ENCODE measurements around the gene ATP2C1.

The ATP2C1 gene

GRCh38 chr3:130990282-130990681 lies 96.4 kb downstream of the ATP2C1 start:
- Histone ChIP-seq H3K27ac (no peak overlapping the region), H3K9me3 (no peaks in the 10 kb centered on the region), H3K36me3 (peaks cover 11% of the 10 kb centered on the region), H3K27me3 (no peaks in the 10 kb centered on the region), H3K4me3 (ENCODE audit: low read depth in 1 of 2, low read length in 1 of 2) (no peak overlapping the region), H3K4me1 (ENCODE audit: control insufficient read depth in 1 of 2, insufficient read depth in 1 of 2, low read depth in 1 of 2, low read length in 1 of 2) (peaks cover 0 to 9% of the 10 kb centered on the region in 2 experiments)
- TF ChIP-seq CTCF (IDR thresholded peaks at IDR 0.05), result no peak

GRCh38 chr3:130991126-130991525 lies 97.2 kb downstream of the ATP2C1 start:
- no peak overlapping the region for H3K4me3 ChIP-seq (ENCODE audit: low read depth in 1 of 2, low read length in 1 of 2)
- no peaks in the 10 kb centered on the region for H3K27me3 ChIP-seq
- no peak overlapping the region for H3K27ac ChIP-seq
- peaks cover 11% of the 10 kb centered on the region for H3K36me3 ChIP-seq
- peaks cover 0 to 9% of the 10 kb centered on the region in 2 experiments for H3K4me1 ChIP-seq (ENCODE audit: control insufficient read depth in 1 of 2, insufficient read depth in 1 of 2, low read depth in 1 of 2, low read length in 1 of 2)
- no peaks in the 10 kb centered on the region for H3K9me3 ChIP-seq
- TF ChIP-seq CTCF (IDR thresholded peaks at IDR 0.05), result no peak

- H3K9me3 ChIP-seq, result no peaks in the 10 kb centered on the region
- H3K4me3 ChIP-seq (ENCODE audit: low read depth in 1 of 2, low read length in 1 of 2), result no peak overlapping the region
- TF ChIP-seq CTCF (IDR thresholded peaks at IDR 0.05), result no peak
- H3K27ac ChIP-seq, result no peak overlapping the region
- H3K36me3 ChIP-seq, result peaks cover 11% of the 10 kb centered on the region
- H3K4me1 ChIP-seq (ENCODE audit: control insufficient read depth in 1 of 2, insufficient read depth in 1 of 2, low read depth in 1 of 2, low read length in 1 of 2), result peaks cover 8 to 14% of the 10 kb centered on the region in 2 experiments
- H3K27me3 ChIP-seq, result no peaks in the 10 kb centered on the region
Measured at GRCh38 chr3:130992344-130992743, 98.5 kb downstream of the ATP2C1 start.

GRCh38 chr3:130997289-130997688 lies 103.4 kb downstream of the ATP2C1 start:
- H3K36me3 ChIP-seq, result peaks cover 6% of the 10 kb centered on the region

GRCh38 chr3:131001071-131001470 lies 107.2 kb downstream of the ATP2C1 start:
- no peaks in the 10 kb centered on the region for H3K9me3 ChIP-seq
- H3K36me3 ChIP-seq, result peaks cover 19% of the 10 kb centered on the region
- H3K27me3 ChIP-seq, result no peaks in the 10 kb centered on the region
- TF ChIP-seq CTCF (IDR thresholded peaks at IDR 0.05), result no peak
- H3K27ac ChIP-seq, result no peak overlapping the region
- H3K4me1 ChIP-seq (ENCODE audit: control insufficient read depth in 1 of 2, insufficient read depth in 1 of 2, low read depth in 1 of 2, low read length in 1 of 2), result peaks cover 9 to 12% of the 10 kb centered on the region in 2 experiments
- H3K4me3 ChIP-seq (ENCODE audit: low read depth in 1 of 2, low read length in 1 of 2), result no peak overlapping the region

More at GRCh38 chr3:130997289-130997688, 103.4 kb downstream of the ATP2C1 start:
- Histone ChIP-seq H3K4me3 (ENCODE audit: low read depth in 1 of 2, low read length in 1 of 2) (no peak overlapping the region), H3K4me1 (ENCODE audit: control insufficient read depth in 1 of 2, insufficient read depth in 1 of 2, low read depth in 1 of 2, low read length in 1 of 2) (peaks cover 9 to 12% of the 10 kb centered on the region in 2 experiments), H3K27me3 (no peaks in the 10 kb centered on the region), H3K9me3 (no peaks in the 10 kb centered on the region), H3K27ac (peak overlapping the region; percentile 77)
- no peak for TF ChIP-seq CTCF (IDR thresholded peaks at IDR 0.05)

GRCh38 chr3:131004603-131005002 lies 110.7 kb downstream of the ATP2C1 start:
- Histone ChIP-seq H3K4me1 (ENCODE audit: control insufficient read depth in 1 of 2, insufficient read depth in 1 of 2, low read depth in 1 of 2, low read length in 1 of 2) (no peaks in the 10 kb centered on the region), H3K27ac (no peak overlapping the region), H3K36me3 (peaks cover 23% of the 10 kb centered on the region), H3K27me3 (no peaks in the 10 kb centered on the region), H3K9me3 (no peaks in the 10 kb centered on the region), H3K4me3 (ENCODE audit: low read depth in 1 of 2, low read length in 1 of 2) (no peak overlapping the region)
- no peak for TF ChIP-seq CTCF (IDR thresholded peaks at IDR 0.05)

Data from neutrophil (primary cell).